ENCODE measurements around the gene COX20.

Gene COX20

DNA sequence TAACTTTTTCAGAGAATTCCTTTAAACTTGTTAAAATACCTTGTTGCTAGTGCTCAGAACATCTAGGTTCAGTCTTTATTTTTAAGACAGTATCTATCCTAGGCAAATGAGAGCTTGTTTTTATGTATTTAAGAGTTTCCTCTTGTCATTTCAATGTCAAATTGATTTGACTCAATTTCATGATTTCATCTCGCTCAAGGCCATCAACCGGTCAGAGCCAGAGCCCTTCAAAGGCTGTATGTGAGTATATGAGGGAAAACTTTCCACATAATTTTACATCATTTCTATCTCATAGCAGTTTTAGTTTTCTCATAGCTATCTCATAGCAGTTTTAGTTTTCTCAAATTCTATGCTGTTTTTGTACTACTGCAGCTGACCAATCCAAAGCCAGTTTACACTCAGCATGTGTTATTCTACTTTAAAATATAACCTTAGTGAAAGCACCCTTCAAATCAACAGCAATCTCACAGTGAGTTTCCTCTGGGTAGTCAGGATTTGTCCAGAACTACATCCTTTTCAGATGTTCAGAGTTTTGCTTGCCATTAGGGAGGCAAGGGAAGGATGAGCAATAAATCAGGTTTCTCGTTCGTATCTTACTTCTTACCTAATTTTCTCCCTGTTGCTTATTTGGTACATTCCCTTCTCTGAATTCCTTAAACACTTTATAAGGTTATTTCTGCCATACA is 16.2 kb downstream of the COX20 start:
- no peak for DNase-seq (ENCODE audit: low read depth in 3 of 3)

GRCh38 chr1:244852694-244853093 is 17.2 kb downstream of the COX20 start:
- no peak for DNase-seq (ENCODE audit: low read depth in 3 of 3)

GRCh38 chr1:244854166-244854565 is 18.7 kb downstream of the COX20 start:
- no peak for DNase-seq (ENCODE audit: low read depth in 3 of 3)

DNA sequence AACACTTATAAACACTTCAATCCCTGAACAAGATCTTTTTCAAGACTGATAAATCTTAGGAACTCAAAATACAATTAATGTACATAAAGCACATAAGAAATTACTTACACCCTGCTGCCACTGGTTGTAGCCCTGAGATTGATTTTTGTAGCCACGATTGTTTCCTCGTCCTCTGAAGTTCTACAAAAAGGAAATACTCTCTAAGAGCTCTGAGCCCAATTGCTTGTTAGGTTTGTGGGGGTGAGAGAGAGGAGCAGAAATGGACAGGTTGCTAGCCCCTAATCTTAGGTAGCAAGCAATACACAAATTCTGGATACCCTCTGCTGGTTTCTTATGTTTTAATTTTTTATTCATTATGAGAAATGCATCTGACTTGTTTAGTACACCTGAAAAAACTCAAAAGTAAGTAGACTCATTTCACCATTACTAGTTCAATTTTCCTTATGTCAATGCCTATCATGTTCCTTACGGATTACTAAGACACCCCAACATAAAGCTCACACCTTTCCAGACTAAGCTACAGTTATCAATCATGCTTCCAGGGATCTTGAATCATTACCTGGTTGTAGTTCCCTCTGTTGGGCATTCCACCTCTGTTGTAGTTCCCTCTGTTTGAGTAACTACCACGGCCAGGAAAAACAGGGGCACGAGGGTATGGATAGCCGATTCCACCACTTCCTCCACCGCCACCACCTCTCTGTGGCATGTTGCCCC is 19.6 kb downstream of the COX20 start:
- DNase-seq (ENCODE audit: low read depth in 3 of 3) = no peak

GRCh38 chr1:244857761-244858160 is 22.3 kb downstream of the COX20 start:
- DNase-seq (ENCODE audit: low read depth in 3 of 3) = no peak

DNA sequence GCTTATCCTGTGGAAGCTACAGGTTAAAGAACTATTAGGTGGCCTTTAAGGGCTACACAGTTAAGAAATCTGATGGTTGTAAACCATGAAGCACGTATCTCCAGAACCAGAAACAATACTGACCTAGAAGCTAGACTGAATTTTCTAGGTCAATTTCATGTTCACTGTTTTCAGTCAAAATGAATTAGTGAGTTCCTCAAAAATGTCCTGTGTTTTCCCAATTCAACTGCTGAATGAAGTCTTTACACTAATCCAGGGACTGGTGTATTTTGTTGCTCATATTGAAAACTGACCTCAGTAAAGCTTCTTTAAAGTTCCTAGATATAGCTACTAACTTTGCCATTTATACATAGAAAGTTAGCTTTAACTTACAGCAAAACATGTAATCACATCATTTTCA is 22.9 kb downstream of the COX20 start:
- DNase-seq (ENCODE audit: low read depth in 3 of 3) = no peak

DNA sequence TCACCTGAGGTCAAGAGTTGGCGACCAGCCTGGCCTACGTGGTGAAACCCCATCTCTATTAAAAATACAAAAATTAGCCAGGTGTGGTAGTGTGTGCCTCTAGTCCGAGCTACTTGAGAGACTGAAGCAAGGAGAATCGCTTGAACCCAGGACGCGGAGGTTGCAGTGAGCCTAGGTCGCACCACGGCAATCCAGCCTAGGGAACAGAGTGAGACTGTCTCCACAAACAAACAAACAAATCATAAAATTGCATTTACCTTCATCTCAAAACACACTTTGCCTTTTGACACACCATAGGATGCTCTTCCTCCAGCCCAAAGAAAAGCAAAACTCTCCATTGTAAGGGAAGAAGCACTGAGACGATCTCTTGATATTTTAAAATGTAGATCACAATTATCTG is 24.6 kb downstream of the COX20 start:
- no peak for DNase-seq (ENCODE audit: low read depth in 3 of 3)

- DNase-seq (ENCODE audit: low read depth in 3 of 3) = no peak
These were observed 25.6 kb downstream of the COX20 start for GRCh38 chr1:244860914-244861610.

DNA sequence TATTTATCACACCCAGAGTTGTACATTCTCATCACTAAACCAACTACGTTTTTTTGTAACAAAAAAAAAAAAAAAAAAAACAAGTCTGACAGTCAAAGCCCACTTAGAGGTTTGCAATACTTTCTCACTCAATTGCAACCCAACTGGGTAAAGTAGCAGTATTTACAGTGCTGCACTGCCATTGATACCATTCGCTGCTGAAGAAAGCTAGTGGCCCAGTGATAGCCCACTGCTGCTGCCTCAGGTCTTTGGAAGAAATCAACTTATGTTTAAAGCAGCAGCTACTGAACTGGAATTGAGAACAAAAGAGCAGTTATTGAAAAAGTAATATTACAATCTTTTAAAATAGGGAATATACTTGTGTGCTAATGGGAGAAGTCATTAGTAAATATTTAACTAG is 26.2 kb downstream of the COX20 start:
- no peak for DNase-seq (ENCODE audit: low read depth in 3 of 3)

- DNase-seq (ENCODE audit: low read depth in 3 of 3) = no peak
These were observed 26.9 kb downstream of the COX20 start for GRCh38 chr1:244862354-244862698.

DNA sequence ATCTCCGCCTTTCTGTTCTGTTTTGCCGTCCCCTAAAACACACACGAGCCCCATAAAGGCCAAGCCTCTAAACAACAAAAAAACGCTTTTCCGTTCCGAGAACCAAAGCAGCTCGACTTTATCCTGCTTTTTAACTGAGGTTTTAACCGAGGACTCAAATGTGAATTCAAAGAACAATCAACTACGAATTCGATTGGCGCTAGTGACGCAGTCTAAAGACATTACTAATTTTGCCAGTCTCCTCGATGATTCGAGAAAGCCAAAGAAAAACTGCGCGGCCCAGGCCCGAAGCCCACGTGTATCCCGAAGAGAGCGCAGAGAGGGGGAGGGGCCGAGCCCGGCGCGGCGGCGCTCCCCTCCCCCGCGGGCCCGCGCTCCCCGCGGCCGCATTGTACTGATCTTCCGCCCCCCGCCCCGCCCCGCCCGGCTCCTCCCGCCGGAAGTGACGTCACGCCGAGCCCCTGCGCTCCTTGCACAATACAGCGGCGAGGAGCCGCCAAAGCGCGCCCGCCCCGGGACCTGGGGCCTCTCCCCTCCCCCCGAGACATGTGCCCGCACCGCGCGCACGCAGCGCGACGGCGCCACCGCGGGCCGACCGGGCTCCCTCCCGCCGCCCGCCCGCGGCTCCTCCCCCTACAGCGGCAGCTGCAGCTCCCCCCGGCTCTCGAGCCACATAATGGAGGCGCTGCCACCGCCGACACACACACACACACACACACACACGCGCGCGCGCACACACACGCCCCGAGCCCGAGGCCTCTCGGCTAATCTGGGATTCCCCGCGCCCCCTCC is 27.4 kb downstream of the COX20 start:
- peak; percentile 97 to 99 (median 98) for DNase-seq (ENCODE audit: low read depth in 3 of 3)

DNA sequence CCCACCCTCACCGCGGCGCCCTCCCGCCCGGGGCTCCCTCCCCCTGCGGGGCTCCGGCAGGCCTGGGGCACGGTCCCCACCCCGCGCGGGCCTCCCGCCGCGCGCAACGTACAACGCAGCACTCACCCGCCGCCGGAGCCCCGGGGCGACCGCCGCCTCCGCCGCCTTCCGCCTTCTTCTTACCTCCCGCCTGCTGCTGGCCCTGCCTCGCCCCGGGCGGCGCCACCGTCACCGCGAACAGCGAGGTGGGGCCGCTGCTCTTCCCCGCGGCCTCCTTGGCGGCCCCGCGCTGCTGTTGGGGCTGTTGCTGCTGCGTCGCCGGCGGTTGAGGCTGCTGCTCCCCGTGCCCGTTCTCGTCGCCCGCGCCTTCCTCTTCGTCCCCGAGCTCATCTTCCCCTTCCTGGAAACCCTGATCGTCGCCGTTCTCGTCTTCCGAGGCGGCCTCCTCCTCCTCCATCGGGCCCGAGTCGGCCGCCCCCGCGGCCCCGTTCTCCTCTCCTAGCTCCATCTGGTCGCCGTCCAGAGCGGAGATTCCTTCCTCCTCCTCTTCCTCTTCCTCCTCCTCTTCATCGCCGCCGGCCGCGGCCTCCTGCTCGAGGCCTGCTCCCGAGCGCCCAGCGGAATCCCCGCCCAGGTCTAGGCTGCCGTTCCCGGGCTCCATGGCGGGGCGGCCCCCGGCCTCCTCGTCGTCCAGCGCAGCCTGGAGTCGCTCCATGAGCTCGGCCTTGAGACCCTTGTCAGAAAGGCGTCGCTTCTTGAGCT is 28.2 kb downstream of the COX20 start:
- peak; percentile 17 to 36 (median 21) for DNase-seq (ENCODE audit: low read depth in 3 of 3)

DNA sequence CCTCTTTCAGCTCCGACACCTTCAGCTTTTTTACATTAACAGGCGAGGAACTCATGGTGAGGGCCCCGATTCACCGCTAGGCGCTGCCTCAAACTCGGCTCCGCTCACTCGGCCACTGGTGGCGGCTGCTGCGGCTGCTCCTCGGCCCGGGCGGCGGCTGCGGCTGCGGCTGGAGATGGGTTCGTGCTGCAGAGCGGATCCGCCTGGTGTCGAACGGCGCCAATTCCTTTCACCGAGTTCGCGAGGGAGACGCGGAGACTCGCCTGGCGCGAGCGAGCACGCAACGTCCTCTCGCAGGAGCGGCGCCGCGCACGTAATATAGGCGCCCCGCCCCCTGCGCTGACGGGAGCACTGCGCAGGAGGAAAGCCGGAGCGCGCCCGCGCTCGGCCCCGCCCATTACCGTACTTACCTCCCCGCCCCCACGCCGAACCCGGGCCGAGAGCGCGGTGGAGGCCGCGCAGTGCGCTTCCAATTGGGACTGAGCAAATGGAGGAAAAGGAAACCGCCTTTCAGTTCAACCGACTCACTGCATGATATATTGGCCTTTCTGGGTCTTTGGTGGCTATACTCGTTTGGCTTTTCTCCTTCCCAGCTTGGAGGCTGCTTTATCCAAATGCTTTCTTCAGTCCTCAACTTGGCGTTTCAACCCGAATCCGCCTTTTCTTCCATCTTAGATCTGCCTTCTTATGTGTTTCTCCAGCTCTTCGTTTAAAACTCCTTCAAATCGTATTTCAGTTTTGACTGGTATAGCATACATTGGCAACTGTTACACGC is 29.0 kb downstream of the COX20 start, which contains the start of gene HNRNPU:
Gene HNRNPU, minus strand, starts transcription at position 291 of the 775 bp plus-strand sequence. Its CDS starts 236 bp downstream, at position 55.
- peak; percentile 92 to 94 (median 93) for DNase-seq (ENCODE audit: low read depth in 3 of 3)

DNA sequence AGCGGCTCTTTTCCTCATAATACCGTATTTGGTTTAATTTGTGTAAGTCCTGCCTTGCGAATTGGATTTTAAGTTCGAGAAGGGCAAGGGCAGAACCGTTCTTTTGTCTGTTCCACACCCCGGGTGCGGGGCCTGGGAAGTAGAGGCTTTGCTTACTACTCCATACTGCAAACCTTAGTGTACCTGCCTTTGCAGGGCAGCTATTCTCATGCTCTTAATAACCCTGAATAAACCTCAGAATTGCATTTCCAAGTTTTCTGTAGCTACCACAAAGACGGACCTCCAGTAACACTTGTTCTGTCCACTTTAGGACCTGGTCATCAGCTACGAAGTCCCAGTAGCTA is 29.5 kb downstream of the COX20 start:
- DNase-seq (ENCODE audit: low read depth in 3 of 3) = peak in 1 of 3 experiments; percentile 11

DNA sequence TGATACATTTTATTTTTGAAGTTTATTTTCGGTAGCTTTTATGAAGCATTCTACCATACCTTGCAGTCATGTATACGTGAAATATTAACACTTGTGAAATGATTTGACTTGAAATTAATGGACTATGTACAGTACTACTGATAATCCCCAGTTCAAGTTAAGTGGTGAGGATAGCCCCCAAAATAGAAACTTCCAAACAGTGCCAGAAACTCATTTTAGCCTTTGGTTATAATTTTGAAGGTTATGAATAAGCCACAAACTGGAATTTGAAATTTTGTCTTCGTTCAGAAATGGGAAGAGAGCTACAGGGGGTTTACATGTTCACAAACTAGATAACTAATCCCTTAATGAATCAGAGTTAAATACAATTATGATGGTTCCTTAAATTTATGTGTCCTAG is 30.4 kb downstream of the COX20 start:
- DNase-seq (ENCODE audit: low read depth in 3 of 3) = no peak

- DNase-seq (ENCODE audit: low read depth in 3 of 3) = no peak
These were observed 30.9 kb downstream of the COX20 start for GRCh38 chr1:244866355-244866754.

DNA sequence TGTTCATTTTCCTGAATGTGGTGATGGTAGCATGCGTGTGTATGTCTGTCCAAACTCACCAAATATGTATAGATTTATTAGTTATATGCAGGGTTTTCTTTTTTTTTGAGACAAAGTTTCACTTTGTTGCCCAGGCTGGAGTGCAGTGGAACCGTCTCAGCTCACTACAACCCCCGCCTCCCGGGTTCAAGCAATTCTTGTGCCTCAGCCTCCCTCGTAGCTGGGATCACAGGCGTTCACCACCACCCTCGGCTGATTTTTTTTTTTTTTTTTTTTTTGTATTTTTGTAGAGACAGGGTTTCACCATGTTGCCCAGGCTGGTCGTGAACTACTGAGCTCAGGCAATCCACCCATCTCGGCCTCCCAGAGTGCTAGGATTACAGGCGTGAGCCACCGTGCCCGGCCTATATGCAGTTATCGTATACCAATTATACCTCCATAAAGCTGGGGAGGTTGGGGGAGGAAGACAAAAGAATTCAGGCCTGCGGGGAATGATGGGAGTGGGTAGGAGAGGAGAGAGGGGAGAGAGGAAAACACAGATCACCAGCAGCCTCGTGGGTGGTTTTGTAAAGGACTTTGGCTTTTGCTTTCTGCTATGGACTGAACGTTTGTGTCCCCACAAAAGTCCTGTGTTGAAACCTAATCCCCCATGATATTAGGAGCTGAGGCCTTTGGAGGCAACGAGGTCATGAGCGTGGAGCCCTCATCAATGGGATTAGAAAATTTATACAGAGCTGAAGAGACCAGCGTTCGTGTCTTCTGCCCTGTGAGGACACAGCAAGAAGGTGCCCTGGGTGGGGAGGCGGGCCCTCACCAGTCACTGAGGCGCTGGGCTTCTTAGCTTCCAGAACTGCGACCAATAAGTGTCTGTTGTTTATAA is 33.3 kb downstream of the COX20 start:
- no peak for DNase-seq (ENCODE audit: low read depth in 3 of 3)

DNA sequence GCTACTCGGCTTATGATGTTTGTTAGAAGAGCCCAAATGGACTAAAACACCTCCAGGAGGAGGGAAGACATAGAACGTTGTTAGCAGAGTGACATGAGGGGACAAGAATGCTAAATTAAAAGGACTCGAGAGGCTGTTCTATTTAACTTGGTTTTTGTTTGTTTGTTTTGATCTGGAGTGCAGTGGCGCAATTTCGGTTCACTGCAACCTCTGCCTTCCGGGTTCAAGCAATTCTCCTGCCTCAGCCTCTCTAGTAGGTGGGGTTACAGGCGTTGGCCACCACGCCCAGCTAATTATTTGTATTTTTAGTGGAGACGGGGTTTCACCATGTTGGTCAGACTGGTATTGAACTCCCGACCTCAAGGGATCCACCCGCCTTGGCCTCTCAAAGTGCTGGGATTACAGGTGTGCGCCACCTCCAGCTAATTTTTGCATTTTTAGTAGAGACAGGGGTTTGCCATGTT is 33.9 kb downstream of the COX20 start:
- no peak for DNase-seq (ENCODE audit: low read depth in 3 of 3)

DNA sequence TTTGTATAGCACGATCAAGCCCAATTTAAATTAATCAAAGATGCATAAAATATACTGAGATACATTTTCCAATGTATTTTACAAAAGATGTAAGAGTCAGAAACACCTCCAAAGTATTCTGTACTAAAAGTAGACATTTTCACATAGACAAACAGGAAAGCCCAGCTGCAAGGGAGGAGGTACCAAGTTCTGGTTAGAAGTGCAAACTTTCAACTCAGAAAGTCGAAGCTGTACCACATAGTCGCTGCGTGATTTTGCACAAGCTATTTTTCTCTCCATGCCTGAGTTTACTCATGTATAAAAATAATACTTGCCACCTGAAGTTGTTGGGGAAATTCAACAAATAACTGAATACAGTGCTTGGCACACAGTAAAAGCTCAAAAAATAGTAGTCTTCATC is 34.5 kb downstream of the COX20 start:
- DNase-seq (ENCODE audit: low read depth in 3 of 3) = no peak
